Measurements from ENCODE around the gene SYCP1.
"Not testable (repeated sequence)": the region's sequence is repeated elsewhere in the genome, so short reads cannot be mapped to it uniquely, and the experiment has no call there.

SYCP1 gene, protein sequence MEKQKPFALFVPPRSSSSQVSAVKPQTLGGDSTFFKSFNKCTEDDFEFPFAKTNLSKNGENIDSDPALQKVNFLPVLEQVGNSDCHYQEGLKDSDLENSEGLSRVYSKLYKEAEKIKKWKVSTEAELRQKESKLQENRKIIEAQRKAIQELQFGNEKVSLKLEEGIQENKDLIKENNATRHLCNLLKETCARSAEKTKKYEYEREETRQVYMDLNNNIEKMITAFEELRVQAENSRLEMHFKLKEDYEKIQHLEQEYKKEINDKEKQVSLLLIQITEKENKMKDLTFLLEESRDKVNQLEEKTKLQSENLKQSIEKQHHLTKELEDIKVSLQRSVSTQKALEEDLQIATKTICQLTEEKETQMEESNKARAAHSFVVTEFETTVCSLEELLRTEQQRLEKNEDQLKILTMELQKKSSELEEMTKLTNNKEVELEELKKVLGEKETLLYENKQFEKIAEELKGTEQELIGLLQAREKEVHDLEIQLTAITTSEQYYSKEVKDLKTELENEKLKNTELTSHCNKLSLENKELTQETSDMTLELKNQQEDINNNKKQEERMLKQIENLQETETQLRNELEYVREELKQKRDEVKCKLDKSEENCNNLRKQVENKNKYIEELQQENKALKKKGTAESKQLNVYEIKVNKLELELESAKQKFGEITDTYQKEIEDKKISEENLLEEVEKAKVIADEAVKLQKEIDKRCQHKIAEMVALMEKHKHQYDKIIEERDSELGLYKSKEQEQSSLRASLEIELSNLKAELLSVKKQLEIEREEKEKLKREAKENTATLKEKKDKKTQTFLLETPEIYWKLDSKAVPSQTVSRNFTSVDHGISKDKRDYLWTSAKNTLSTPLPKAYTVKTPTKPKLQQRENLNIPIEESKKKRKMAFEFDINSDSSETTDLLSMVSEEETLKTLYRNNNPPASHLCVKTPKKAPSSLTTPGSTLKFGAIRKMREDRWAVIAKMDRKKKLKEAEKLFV

DNA sequence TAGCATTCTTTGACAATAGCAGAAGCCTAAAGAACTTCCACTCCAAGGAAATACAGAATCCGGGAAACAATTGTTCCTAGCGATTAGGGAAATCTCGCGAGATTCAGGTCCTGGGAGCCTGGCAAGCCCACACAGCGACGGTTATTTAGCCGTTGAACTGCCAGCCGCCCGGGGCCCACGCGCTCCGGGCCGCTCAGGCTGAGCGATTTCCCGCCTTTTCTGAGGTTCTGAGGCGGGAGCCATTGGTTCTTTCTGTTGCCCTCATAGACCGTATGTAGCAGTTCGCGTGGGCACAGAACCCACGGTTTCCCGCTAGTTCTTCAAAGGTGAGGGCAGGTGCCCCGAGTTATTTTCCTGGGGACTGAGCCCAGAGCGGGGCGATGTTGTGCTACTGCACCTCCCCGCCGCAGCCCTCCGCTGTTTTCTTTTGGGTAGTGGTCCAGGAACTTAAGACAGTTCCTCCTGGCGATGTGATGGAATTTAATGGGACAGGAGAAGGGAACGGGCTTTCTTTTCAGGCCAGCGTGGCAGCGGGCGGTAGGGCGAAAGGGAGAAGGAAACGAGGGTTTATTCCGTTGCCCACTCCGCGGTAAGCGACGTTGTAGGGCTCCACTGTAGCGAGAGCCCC lies at the start of gene SYCP1:
SYCP1 (plus strand) TSS at position 171 of the 628 bp plus-strand sequence. CDS start 602 bp downstream, outside the sequence.
- DNase-seq (ENCODE audit: extremely low read depth, insufficient read length), result no peak
- TF ChIP-seq, protein P1, sequence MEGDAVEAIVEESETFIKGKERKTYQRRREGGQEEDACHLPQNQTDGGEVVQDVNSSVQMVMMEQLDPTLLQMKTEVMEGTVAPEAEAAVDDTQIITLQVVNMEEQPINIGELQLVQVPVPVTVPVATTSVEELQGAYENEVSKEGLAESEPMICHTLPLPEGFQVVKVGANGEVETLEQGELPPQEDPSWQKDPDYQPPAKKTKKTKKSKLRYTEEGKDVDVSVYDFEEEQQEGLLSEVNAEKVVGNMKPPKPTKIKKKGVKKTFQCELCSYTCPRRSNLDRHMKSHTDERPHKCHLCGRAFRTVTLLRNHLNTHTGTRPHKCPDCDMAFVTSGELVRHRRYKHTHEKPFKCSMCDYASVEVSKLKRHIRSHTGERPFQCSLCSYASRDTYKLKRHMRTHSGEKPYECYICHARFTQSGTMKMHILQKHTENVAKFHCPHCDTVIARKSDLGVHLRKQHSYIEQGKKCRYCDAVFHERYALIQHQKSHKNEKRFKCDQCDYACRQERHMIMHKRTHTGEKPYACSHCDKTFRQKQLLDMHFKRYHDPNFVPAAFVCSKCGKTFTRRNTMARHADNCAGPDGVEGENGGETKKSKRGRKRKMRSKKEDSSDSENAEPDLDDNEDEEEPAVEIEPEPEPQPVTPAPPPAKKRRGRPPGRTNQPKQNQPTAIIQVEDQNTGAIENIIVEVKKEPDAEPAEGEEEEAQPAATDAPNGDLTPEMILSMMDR (IDR thresholded peaks at IDR 0.05; ENCODE audit: insufficient read depth, low read length, poor library complexity, severe bottlenecking), result no peak
- Histone ChIP-seq H3K27me3 (replicated peaks; ENCODE audit: control insufficient read depth, insufficient read depth, low read length) (no peaks in the 10 kb centered on the region), H3K4me3 (replicated peaks; ENCODE audit: low read depth, low read length) (no peak within 1 kb of the TSS), H3K36me3 (ENCODE audit: control insufficient read depth, insufficient read depth, low read length) (no peaks in the 10 kb centered on the region)

- H3K27me3 ChIP-seq (replicated peaks; ENCODE audit: control insufficient read depth, insufficient read depth, low read length), result no peaks in the 10 kb centered on the region
- H3K4me3 ChIP-seq (replicated peaks; ENCODE audit: low read depth, low read length), result no peak overlapping the region
- no peaks in the 10 kb centered on the region for H3K36me3 ChIP-seq (ENCODE audit: control insufficient read depth, insufficient read depth, low read length)
- no peak for DNase-seq (ENCODE audit: extremely low read depth, insufficient read length)
- TF ChIP-seq, protein P1 (IDR thresholded peaks at IDR 0.05; ENCODE audit: insufficient read depth, low read length, poor library complexity, severe bottlenecking), result no peak
These were observed 34.8 kb upstream of the SYCP1 start for GRCh38 chr1:114819869-114820268.

DNA sequence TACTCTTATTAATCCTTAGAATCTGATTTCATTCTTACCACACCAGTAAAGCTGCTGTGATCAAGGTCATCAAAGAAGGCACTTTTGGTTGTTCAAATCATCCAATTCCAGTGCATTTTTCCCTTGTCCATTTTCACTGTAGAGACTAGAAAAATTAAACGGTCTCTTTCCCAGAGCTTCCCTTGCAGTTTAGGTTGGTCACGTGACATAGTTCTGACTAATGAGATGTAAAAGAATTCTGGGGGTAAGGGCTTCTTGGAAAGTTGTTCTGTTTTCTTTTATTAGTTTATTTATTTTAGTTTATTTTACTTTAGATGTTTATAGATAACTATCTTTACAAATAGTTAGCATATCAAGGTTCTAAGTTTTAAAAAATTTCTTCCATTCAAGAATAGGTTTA lies 34.3 kb upstream of the SYCP1 start:
- TF ChIP-seq, protein P1 (IDR thresholded peaks at IDR 0.05; ENCODE audit: insufficient read depth, low read length, poor library complexity, severe bottlenecking), result no peak
- H3K27me3 ChIP-seq (replicated peaks; ENCODE audit: control insufficient read depth, insufficient read depth, low read length), result no peaks in the 10 kb centered on the region
- DNase-seq (ENCODE audit: extremely low read depth, insufficient read length), result no peak
- H3K4me3 ChIP-seq (replicated peaks; ENCODE audit: low read depth, low read length), result no peak overlapping the region
- H3K36me3 ChIP-seq (ENCODE audit: control insufficient read depth, insufficient read depth, low read length), result no peaks in the 10 kb centered on the region

DNA sequence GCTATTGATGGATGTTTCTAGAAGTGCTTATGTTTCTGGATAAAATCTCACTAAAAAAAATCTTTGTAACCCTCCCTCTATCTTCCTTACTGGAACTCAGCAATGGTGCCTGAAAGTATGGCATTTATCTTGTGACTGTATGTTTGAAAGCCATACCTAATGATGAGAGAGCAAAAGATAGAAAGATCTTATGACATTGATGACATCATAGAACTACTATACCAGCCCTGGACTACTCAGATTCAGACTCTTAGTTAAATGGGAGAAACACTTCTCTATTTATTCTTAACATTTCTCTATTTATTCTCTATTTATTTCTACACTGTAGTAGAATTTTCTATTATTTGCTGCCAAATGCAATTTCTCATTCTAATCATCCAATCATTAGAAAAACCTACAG lies 32.7 kb upstream of the SYCP1 start:
- H3K36me3 ChIP-seq (ENCODE audit: control insufficient read depth, insufficient read depth, low read length), result no peaks in the 10 kb centered on the region
- no peak overlapping the region for H3K4me3 ChIP-seq (replicated peaks; ENCODE audit: low read depth, low read length)
- DNase-seq (ENCODE audit: extremely low read depth, insufficient read length), result no peak
- TF ChIP-seq, protein P1 (IDR thresholded peaks at IDR 0.05; ENCODE audit: insufficient read depth, low read length, poor library complexity, severe bottlenecking), result no peak
- no peaks in the 10 kb centered on the region for H3K27me3 ChIP-seq (replicated peaks; ENCODE audit: control insufficient read depth, insufficient read depth, low read length)

GRCh38 chr1:114828251-114828650 lies 26.4 kb upstream of the SYCP1 start:
- Histone ChIP-seq H3K36me3 (ENCODE audit: control insufficient read depth, insufficient read depth, low read length) (no peaks in the 10 kb centered on the region), H3K4me3 (replicated peaks; ENCODE audit: low read depth, low read length) (no peak overlapping the region), H3K27me3 (replicated peaks; ENCODE audit: control insufficient read depth, insufficient read depth, low read length) (no peaks in the 10 kb centered on the region)
- TF ChIP-seq, protein P1 (IDR thresholded peaks at IDR 0.05; ENCODE audit: insufficient read depth, low read length, poor library complexity, severe bottlenecking), result no peak
- no peak for DNase-seq (ENCODE audit: extremely low read depth, insufficient read length)

GRCh38 chr1:114830075-114830474 lies 24.6 kb upstream of the SYCP1 start:
- DNase-seq (ENCODE audit: extremely low read depth, insufficient read length); H3K4me3 ChIP-seq (replicated peaks; ENCODE audit: low read depth, low read length); H3K27me3 ChIP-seq (replicated peaks; ENCODE audit: control insufficient read depth, insufficient read depth, low read length); H3K36me3 ChIP-seq (ENCODE audit: control insufficient read depth, insufficient read depth, low read length): not testable (repeated sequence)

Data from GM06990 (cell line).